H9 (cell line): ENCODE measurements around the gene PRRC1. TPM values are rescaled to one million over a fixed set of nuclear protein-coding genes. Genes with fewer than 3 reads are reported as not detected.

Experiments used
- DNase-seq: peaks from one replicate; pipeline ENCODE4 v3.0.0-alpha.2; 2017
- H2AFZ ChIP-seq: one replicate; pipeline ENCODE4 v1.6.1; 2013; ENCODE audit warnings: mild to moderate bottlenecking, low read length, control low read depth, moderate library complexity
- H2AK5ac ChIP-seq: 2 replicates; pipeline ENCODE4 v1.6.1; 2013; ENCODE audit warnings: low read length, control low read depth, mixed read lengths; ENCODE audit not compliant: insufficient read length
- H2BK120ac ChIP-seq: one replicate; pipeline ENCODE4 v1.6.1; 2013; ENCODE audit warnings: low read depth, mild to moderate bottlenecking, low read length, control low read depth, inconsistent platforms; ENCODE audit not compliant: poor library complexity, severe bottlenecking
- H2BK12ac ChIP-seq: 2 replicates; pipeline ENCODE4 v1.6.1; 2013; ENCODE audit warnings: low read length, control low read depth, mixed read lengths, low read depth; ENCODE audit not compliant: insufficient read length
- H2BK15ac ChIP-seq: 2 replicates; pipeline ENCODE4 v1.6.1; 2013; ENCODE audit warnings: low read depth, low read length, control low read depth
- H2BK20ac ChIP-seq: one replicate; pipeline ENCODE4 v1.6.1; 2013; ENCODE audit warnings: low read depth, mild to moderate bottlenecking, low read length, control low read depth, inconsistent platforms; ENCODE audit not compliant: poor library complexity, severe bottlenecking
- H2BK5ac ChIP-seq: 2 replicates; pipeline ENCODE4 v1.6.1; 2013; ENCODE audit warnings: low read length, control low read depth, mixed read lengths; ENCODE audit not compliant: insufficient read length
- H3K14ac ChIP-seq: 2 replicates; pipeline ENCODE4 v1.6.1; 2013; ENCODE audit warnings: low read length, control low read depth; ENCODE audit not compliant: insufficient read depth
- H3K18ac ChIP-seq: 2 replicates; pipeline ENCODE4 v1.6.1; 2013; ENCODE audit warnings: low read depth, mild to moderate bottlenecking, mixed read lengths, low read length, control low read depth; ENCODE audit not compliant: insufficient read length
- H3K23ac ChIP-seq: 2 replicates; pipeline ENCODE4 v1.6.1; 2013; ENCODE audit warnings: low read length, control low read depth, mixed read lengths, low read depth; ENCODE audit not compliant: insufficient read length
- H3K23me2 ChIP-seq: 2 replicates; pipeline ENCODE4 v1.6.1; 2013; ENCODE audit warnings: low read depth, mild to moderate bottlenecking, mixed read lengths, low read length, control low read depth; ENCODE audit not compliant: insufficient read length, poor library complexity, severe bottlenecking
- H3K27ac ChIP-seq: 2 replicates; pipeline ENCODE4 v1.5.1; 2013; ENCODE audit warnings: low read length, control low read depth, mixed read lengths, low read depth; ENCODE audit not compliant: insufficient read length
- H3K27me3 ChIP-seq: 2 replicates; pipeline ENCODE4 v1.6.1; 2013; ENCODE audit warnings: low read length, control low read depth, inconsistent platforms; ENCODE audit not compliant: insufficient read depth
- H3K4ac ChIP-seq: 2 replicates; pipeline ENCODE4 v1.6.1; 2013; ENCODE audit warnings: low read depth, mild to moderate bottlenecking, control low read depth, inconsistent platforms, low read length, moderate library complexity
- H3K4me1 ChIP-seq: 2 replicates; pipeline ENCODE4 v1.6.1; 2013; ENCODE audit warnings: low read length, control low read depth, inconsistent platforms; ENCODE audit not compliant: insufficient read depth
- H3K4me2 ChIP-seq: 2 replicates; pipeline ENCODE4 v1.6.1; 2013; ENCODE audit warnings: low read length, control low read depth, mixed read lengths; ENCODE audit not compliant: insufficient read length, insufficient read depth
- H3K56ac ChIP-seq: 2 replicates; pipeline ENCODE4 v1.6.1; 2013; ENCODE audit warnings: low read depth, mild to moderate bottlenecking, mixed read lengths, low read length, control low read depth; ENCODE audit not compliant: insufficient read length
- H3K79me1 ChIP-seq: 2 replicates; pipeline ENCODE4 v1.6.1; 2013; ENCODE audit warnings: low read depth, mild to moderate bottlenecking, moderate library complexity, low read length, control low read depth, inconsistent platforms; ENCODE audit not compliant: insufficient read depth, poor library complexity, severe bottlenecking
- H3K79me2 ChIP-seq: 2 replicates; pipeline ENCODE4 v1.6.1; 2013; ENCODE audit warnings: low read length, control low read depth, inconsistent platforms; ENCODE audit not compliant: insufficient read depth
- H3K9ac ChIP-seq: 2 replicates; pipeline ENCODE4 v1.6.1; 2013; ENCODE audit warnings: low read length, control low read depth, mixed read lengths; ENCODE audit not compliant: insufficient read length; ENCODE audit errors: extremely low read depth
- H3K9me3 ChIP-seq: one replicate; pipeline ENCODE4 v1.6.1; 2013; ENCODE audit warnings: low read depth, low read length, inconsistent platforms; ENCODE audit not compliant: control insufficient read depth
- H3T11ph ChIP-seq: one replicate; pipeline ENCODE4 v1.6.1; 2013; ENCODE audit warnings: mild to moderate bottlenecking, low read length, control low read depth, inconsistent platforms
- H4K20me1 ChIP-seq: one replicate; pipeline ENCODE4 v1.6.1; 2013; ENCODE audit not compliant: control insufficient read depth, insufficient read length, insufficient read depth
- H4K5ac ChIP-seq: 2 replicates; pipeline ENCODE4 v1.6.1; 2013; ENCODE audit warnings: low read depth, mild to moderate bottlenecking, mixed read lengths, low read length, control low read depth; ENCODE audit not compliant: insufficient read length
- H4K8ac ChIP-seq: replicated peaks from 2 replicates; pipeline ENCODE4 v1.6.1; 2013; ENCODE audit warnings: low read length, control low read depth, mixed read lengths, low read depth; ENCODE audit not compliant: insufficient read length
- H4K91ac ChIP-seq: 2 replicates; pipeline ENCODE4 v1.6.1; 2013; ENCODE audit warnings: low read depth, mild to moderate bottlenecking, moderate library complexity, mixed read lengths, low read length, control low read depth; ENCODE audit not compliant: insufficient read length
- H3K27ac Mint-ChIP-seq, 3 experiments: 2 replicates in 2 of 3; 3 replicates in 1 of 3; pipeline ENCODE4 v1.8.0; 2020 to 2021; ENCODE audit warnings: mixed read lengths in 3 of 3, mild to moderate bottlenecking in 1 of 3, moderate library complexity in 1 of 3
- H3K27me3 Mint-ChIP-seq: 2 replicates; pipeline ENCODE4 v1.8.0; 2021; ENCODE audit warnings: low read depth, mild to moderate bottlenecking, moderate library complexity, mixed read lengths
- H3K36me3 Mint-ChIP-seq, 3 experiments: 2 replicates in 2 of 3; 3 replicates in 1 of 3; pipeline ENCODE4 v1.8.0; 2020 to 2021; ENCODE audit warnings: low read depth in 3 of 3, mixed read lengths in 3 of 3; ENCODE audit not compliant: insufficient read depth in 1 of 3
- H3K4me1 Mint-ChIP-seq, 2 experiments: 2 replicates each; pipeline ENCODE4 v1.8.0; 2020; ENCODE audit warnings: mixed read lengths in 2 of 2
- H3K4me3 Mint-ChIP-seq, 2 experiments: 2 replicates in 1 of 2; 3 replicates in 1 of 2; pipeline ENCODE4 v1.8.0; 2020 to 2021; ENCODE audit warnings: mild to moderate bottlenecking in 2 of 2, mixed read lengths in 2 of 2, moderate library complexity in 1 of 2
- H3K9me3 Mint-ChIP-seq, 2 experiments: 2 replicates in 1 of 2; 3 replicates in 1 of 2; pipeline ENCODE4 v1.8.0; 2020; ENCODE audit warnings: mild to moderate bottlenecking in 2 of 2, mixed read lengths in 2 of 2, moderate library complexity in 1 of 2
- CTCF ChIP-seq: fragments of 200-600 bp; sonication (generic); conservative IDR thresholded peaks from 3 replicates; pipeline ENCODE4 v1.8.0; 2021; ENCODE audit warnings: antibody characterized with exemption, mild to moderate bottlenecking
- WGBS: extraction: QIAGEN DNeasy Blood & Tissue Kit; methylation state at CpG from one replicate; pipeline ENCODE4 v1.1.7; 2013; ENCODE audit warnings: missing lambda C conversion rate, low lambda C conversion rate, mixed read lengths; ENCODE audit not compliant: insufficient read length; ENCODE audit errors: extremely low coverage; 5-methylcytosine and 5-hydroxymethylcytosine counted together
- total RNA-seq: library from RNA; stranded (reverse); gene quantifications from 2 replicates; pipeline ENCODE4 v1.2.1, GENCODE V29; 2021

Gene PRRC1
- total RNA-seq, 1 experiment from 2014 or later: 70.7 TPM

- Histone ChIP-seq H2BK5ac (no peak overlapping the region), H3K18ac (no peak overlapping the region), H3K9ac (no peak overlapping the region), H3K4ac (no peak overlapping the region), H3K79me2 (no peaks in the 10 kb centered on the region), H3K23me2 (no peaks in the 10 kb centered on the region), H4K20me1 (no peaks in the 10 kb centered on the region), H3K79me1 (no peaks in the 10 kb centered on the region), H3K9me3 (no peaks in the 10 kb centered on the region), H3K4me2 (no peak overlapping the region), H2AFZ (no peak overlapping the region), H3K14ac (no peak overlapping the region), H2AK5ac (no peak overlapping the region), H2BK20ac (no peak overlapping the region), H4K5ac (no peak overlapping the region), H3K27ac (no peak overlapping the region), H3K4me1 (peaks cover 5% of the 10 kb centered on the region; the same call in 1 of the 2 replicates), H2BK12ac (no peak overlapping the region), H3K56ac (no peak overlapping the region), H2BK15ac (no peak overlapping the region), H2BK120ac (no peak overlapping the region), H3T11ph (no peak overlapping the region), H4K91ac (no peak overlapping the region), H3K23ac (no peak overlapping the region), H3K27me3 (no peaks in the 10 kb centered on the region), H4K8ac (no peak overlapping the region)
- DNase-seq: no peak
- WGBS: no CpG with 5 or more reads among the region's 4 CpGs
- Mint-ChIP-seq H3K4me1 (peaks cover 31% of the 10 kb centered on the region in 2 experiments), H3K36me3 (no peaks in the 10 kb centered on the region), H3K27me3 (no peaks in the 10 kb centered on the region), H3K9me3 (no peaks in the 10 kb centered on the region), H3K4me3 (no peak overlapping the region), H3K27ac (no peak overlapping the region; a peak in 1 of 7 replicates)
- no peak for TF ChIP-seq CTCF
Measured at GRCh38 chr5:127587246-127587917, 69.9 kb downstream of the PRRC1 start.
